GM21619 (cell line): Measurements from ENCODE around the gene PTPRT.

Experiments used
- ATAC-seq: cut with Tn5 transposase; IDR thresholded peaks from one replicate; pipeline ENCODE4 v1.9.1; 2021; ENCODE audit not compliant: unreplicated experiment

PTPRT gene

GRCh38 chr20:42341654-42342053, 848.1 kb downstream of the PTPRT start:
- ATAC-seq, result no peak

GRCh38 chr20:42340368-42340767, 849.3 kb downstream of the PTPRT start:
- no peak for ATAC-seq

DNA sequence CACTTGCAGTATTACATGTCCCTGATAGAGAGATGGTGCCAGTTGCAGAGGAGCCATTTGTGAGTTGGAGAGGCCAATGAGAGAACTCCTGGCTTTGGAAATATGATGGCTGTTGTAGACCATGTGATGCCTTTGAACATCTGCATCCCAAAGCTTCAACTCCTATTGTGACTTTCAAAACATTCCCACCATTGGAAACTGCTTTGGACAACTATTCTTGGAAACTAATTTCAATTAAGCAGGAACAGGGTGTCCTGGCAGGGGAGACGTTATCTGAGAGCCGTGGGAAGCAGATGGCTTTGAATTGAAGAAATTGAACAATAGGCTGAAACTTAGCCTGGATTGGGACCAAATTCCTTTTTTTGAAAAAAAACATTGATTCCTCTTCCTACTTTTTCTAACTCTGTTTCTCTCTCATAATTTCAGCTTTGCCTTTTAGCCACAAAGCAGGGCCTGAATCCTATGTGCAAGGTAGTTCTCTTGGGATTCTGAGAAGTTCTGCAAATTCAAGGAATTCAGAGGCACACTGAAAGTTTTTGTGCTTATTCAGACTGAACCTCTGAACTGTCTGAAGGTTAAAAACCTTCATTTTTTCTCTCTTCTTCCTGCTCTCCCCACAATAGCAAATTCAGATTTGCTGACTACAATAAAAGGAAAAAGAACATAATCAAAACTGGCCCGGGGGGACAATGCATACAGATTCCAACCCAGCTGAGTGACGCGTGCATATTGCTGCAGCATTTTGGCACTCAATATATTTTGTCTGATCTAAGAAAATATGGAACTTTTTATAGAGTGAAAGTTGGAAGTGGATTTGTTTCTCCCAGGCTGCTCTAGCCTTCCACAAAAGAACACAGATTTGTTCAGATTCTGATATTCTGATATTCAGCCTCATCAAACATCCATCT, 851.2 kb downstream of the PTPRT start:
- ATAC-seq, result no peak

- ATAC-seq, result no peak
Measured at GRCh38 chr20:42336576-42336975, 853.1 kb downstream of the PTPRT start.

DNA sequence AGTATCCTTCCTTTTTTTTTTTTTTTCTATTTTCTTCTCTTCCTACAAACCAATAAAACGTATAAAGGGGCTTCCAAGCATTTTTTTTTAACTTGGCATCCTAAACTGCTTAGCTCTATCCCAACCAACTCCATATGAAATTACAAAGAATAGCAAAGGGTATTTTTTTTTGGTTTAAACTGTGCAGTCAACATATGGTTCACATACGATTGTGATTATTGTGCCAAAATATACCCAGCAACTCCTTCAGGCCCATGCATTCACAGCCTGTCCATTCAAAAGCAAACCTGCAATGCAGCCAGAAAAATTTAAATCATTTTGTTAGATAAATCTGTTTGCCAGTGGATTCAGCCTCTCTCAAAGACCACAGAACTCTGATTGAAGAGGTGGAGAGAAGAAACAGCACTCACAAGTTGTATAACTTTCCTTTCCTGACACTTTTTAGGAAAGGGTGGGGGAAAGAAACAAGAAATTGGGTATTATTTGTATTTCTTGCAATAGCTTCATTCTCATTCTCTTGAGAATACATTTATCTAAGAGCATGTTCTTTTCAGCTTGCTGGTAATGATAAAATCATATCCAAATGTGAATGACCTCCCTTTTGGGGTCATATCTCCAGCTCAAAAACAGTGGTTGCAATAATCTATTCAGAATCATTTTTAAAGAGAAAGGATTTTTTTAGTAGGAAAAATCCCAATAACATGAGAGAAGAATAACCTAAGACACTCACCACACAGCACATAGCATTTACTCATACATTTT, 870.3 kb downstream of the PTPRT start:
- ATAC-seq, result no peak

GRCh38 chr20:42313704-42314103, 876.0 kb downstream of the PTPRT start:
- no peak for ATAC-seq

- ATAC-seq, result no peak
Measured at GRCh38 chr20:42309050-42309449, 880.7 kb downstream of the PTPRT start.

GRCh38 chr20:42308171-42308570, 881.5 kb downstream of the PTPRT start:
- no peak for ATAC-seq

GRCh38 chr20:42295592-42295991, 894.1 kb downstream of the PTPRT start:
- ATAC-seq, result no peak

GRCh38 chr20:42294976-42295375, 894.7 kb downstream of the PTPRT start:
- ATAC-seq, result no peak

- ATAC-seq, result no peak
Measured at GRCh38 chr20:42281801-42282200, 907.9 kb downstream of the PTPRT start.

DNA sequence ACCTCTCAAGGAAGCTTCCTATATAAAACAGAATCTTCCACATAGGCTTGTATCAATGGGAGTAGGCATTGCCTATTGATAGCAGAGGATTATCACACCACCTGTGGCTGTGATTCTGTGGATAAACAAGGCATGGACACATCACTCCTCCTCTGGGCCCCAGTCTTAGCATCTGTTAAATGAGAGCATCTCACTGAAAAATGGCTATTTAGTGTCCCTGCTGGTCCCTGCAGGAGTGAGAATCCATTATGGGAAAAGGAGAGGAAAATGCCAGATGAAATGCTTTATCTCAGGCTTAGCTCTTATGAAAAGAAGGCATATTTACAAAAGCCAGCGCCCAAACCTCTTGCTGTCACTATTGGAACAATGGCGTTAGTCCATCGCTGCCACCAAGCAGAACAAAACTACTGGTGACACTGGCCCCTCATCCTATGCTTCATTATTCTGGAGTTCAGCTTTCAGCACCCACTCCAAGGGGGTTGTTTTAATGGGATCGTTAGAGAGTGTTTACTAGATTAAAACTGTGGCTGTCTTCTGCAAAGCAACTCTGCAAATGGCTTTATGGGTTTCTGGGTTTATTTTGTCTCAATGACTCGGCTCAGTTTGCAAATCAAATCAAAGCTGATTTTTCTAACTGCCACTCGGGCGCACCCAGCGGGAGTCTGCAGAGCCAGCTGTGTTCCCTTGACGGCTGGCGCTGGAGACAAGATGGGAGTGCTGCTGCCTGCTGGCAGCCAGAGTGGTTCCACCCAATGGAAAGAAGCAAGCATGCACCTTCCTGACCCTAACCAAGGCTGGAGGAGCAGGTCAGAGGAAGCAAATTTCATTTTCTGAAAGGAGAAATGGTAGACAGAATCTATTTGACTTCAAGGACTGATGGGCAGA, 912.7 kb downstream of the PTPRT start:
- no peak for ATAC-seq

DNA sequence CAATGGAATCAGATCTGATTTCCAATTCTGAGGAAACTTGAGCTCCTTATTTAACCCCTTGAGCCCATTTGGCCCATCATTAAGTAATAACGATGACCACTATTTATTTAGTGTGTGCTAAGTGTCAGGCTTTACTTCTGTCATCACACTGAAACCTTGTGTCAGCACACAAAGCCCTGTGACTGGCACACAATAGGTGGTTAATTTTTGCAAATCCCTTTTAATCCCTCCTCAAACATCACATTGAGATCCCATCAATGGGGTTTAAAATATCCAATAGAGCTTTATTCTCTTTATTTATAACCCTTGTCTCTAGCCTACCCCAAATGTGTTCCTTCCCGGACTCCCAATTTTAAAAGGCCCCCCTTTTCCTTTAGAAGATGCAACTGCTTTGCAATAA, 914.7 kb downstream of the PTPRT start:
- ATAC-seq, result no peak

- no peak for ATAC-seq
Measured at GRCh38 chr20:42272516-42272915, 917.2 kb downstream of the PTPRT start.

- no peak for ATAC-seq
Measured at GRCh38 chr20:42270539-42270938, 919.2 kb downstream of the PTPRT start.

- ATAC-seq, result no peak
Measured at GRCh38 chr20:42267793-42268384, 921.8 kb downstream of the PTPRT start.

DNA sequence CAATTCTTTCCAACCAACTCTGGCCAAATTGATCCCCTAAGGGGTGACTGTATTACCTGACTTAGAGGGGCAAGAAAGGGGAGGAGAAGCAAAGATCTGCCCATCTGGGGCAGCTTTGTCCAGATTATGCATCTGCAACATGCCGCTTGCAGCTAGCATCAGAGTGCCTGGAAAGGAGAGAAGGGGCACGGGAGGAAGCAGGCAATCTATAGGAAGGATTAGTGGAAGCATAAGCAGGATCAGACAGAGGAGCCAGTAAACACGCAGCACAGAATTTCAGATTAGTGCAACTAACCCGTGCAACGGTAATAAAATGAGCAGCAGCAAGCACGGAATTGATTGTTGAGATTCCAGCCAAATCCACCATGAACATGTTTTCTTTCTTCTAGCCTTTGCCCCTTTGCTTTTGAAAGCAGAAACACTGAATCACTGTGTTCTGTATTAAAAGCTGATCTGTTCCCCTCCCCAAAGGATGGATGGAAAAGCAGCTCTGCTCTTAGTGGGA, 927.9 kb downstream of the PTPRT start:
- no peak for ATAC-seq

- no peak for ATAC-seq
Measured at GRCh38 chr20:42260184-42260583, 929.5 kb downstream of the PTPRT start.

DNA sequence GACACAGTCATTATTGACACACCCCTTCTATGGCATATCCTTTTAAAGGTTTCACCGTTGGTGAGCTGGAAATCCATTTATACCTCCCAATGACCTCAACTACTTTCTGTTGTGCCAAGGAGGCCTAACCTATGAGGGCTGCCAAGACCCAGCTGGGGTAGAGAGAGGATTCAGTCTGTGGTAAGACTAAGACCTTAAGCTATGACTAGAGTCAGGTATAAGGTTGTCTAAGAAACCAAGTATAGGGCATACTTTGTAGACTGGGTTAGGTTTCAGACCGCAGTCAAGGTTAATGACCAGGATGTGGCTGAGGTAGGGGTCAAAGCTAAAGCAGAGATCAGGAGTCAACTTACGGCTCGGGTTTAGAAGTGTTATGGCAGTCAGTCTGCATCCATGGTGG, 930.3 kb downstream of the PTPRT start:
- no peak for ATAC-seq

GRCh38 chr20:42258564-42259302, 931.0 kb downstream of the PTPRT start:
- ATAC-seq, result no peak
